Measurements from ENCODE around the gene PGS1.

Gene PGS1

DNA sequence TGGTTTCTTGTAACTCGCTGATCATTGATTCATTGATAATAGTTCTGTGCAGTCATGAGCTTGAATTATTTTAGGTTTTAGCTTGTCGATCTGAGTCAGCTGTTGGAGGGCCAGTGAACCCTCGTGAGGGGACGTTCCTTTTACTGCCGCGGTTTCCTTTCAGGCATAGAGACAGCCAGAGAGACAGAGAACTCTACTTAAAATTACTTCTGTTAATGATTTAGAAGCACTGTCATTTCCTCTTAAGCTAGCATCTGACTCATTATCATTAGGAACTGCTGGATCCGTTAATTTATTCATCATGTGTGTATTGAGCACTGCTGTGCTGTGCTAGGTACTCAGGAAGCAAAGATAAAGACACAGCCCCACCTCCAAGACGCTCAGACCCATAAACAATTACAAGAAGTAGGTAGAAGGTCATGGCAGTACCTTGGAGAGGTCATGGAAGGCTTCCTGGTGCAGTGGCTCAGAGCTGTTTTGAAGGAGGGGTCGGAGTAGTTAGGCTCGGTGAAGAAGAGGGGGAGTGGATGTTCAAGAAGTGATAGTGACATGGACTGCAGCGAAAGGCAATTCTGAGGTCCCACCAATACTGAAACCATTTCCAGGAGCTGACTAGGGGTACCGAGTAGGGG lies 3.3 kb downstream of the PGS1 start:
- Histone ChIP-seq H3K36me3 (ENCODE audit: insufficient read depth, low read depth, low read length) (peaks cover 12% of the 10 kb centered on the region), H3K27me3 (ENCODE audit: insufficient read depth, low read length) (no peaks in the 10 kb centered on the region), H3K4me3 (ENCODE audit: low read length) (peak overlapping the region; percentile 41; the same call in 1 of the 2 replicates), H3K9me3 (ENCODE audit: insufficient read depth, low read depth, low read length) (no peaks in the 10 kb centered on the region), H3K9ac (ENCODE audit: low read depth, low read length) (peak overlapping the region; percentile 5; the same call in 1 of the 2 replicates), H3K27ac (ENCODE audit: low read length) (no peak overlapping the region), H3K4me1 (ENCODE audit: insufficient read depth, low read length) (peaks cover 43% of the 10 kb centered on the region)

DNA sequence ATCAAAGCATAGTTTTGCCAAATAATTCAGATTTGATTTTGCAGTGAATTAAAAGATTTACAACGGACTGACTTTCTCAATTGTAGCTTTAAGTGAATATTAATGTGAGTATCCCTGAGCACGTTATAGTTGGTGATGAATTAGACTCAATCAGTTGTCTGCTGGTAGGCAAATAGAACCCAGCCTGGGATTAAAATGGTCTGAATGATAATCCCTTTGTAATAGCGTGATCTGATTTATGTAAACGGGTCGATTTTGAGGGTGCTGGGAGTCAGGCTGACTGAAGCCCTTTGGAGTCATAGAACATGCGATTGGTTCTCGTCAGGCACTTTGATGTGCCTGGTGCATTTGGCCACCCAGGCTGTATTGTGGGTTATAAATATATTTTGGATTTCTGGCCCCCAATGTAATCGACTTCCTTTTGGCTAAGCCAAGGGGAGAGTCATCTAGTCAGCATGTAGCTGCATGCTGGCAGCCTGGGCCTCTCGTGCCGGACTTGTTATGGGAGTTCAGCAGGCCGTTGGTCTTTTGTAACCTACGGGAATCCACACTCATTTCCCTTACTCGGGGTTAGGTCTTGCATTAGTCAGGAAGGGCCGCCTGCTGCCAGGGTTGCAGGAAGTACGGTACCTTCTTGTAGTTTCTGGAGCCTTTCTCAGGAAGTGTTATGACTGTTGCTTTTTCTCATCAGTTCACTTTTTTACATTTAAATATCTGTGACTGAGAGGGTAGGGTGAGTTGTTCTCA lies 5.4 kb downstream of the PGS1 start:
- H3K9me3 ChIP-seq (ENCODE audit: insufficient read depth, low read depth, low read length): no peaks in the 10 kb centered on the region
- H3K9ac ChIP-seq (ENCODE audit: low read depth, low read length): no peak overlapping the region
- H3K27ac ChIP-seq (ENCODE audit: low read length): no peak overlapping the region
- no peaks in the 10 kb centered on the region for H3K27me3 ChIP-seq (ENCODE audit: insufficient read depth, low read length)
- peaks cover 15% of the 10 kb centered on the region for H3K36me3 ChIP-seq (ENCODE audit: insufficient read depth, low read depth, low read length)
- peaks cover 48% of the 10 kb centered on the region for H3K4me1 ChIP-seq (ENCODE audit: insufficient read depth, low read length)
- no peak overlapping the region for H3K4me3 ChIP-seq (ENCODE audit: low read length)

DNA sequence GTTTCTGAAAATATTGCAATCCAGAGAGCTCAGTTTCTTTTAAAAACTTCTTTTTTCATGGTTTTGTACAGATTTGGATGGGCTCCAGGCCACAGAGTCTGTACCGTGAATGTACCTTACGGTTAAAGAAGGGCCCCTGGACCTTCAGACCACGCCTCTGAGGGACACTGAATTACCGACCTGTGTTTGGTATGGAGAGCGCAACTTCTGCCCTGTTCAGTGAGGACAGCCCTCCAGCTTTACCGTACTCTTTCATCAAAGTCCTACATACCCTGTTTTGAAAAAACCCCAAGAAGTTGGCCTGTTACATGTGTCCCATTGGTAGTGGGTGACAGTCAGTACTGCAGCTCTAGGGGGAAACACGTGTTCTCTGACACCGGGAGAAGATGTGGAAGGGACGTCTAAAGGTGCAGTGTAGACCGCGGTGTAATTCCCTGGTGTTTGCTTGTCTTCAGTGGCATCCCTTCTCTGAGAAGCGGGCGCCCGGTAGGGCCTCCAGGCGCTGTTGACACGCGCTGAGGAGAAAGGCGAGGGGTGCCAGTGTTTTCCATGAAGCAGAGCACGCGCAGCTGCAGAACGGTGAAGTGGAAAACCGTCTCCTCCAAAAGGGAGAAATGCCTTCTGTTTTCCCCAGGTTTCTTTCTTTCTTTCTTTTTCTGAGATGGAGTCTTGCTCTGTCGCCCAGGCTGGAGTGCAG lies 6.2 kb downstream of the PGS1 start:
- Histone ChIP-seq H3K4me1 (ENCODE audit: insufficient read depth, low read length) (peaks cover 46% of the 10 kb centered on the region), H3K27me3 (ENCODE audit: insufficient read depth, low read length) (no peaks in the 10 kb centered on the region), H3K36me3 (ENCODE audit: insufficient read depth, low read depth, low read length) (peaks cover 15% of the 10 kb centered on the region), H3K27ac (ENCODE audit: low read length) (no peak overlapping the region), H3K4me3 (ENCODE audit: low read length) (no peak overlapping the region), H3K9me3 (ENCODE audit: insufficient read depth, low read depth, low read length) (no peaks in the 10 kb centered on the region), H3K9ac (ENCODE audit: low read depth, low read length) (no peak overlapping the region)

- peaks cover 31% of the 10 kb centered on the region for H3K4me1 ChIP-seq (ENCODE audit: insufficient read depth, low read length)
- H3K36me3 ChIP-seq (ENCODE audit: insufficient read depth, low read depth, low read length): peaks cover 19% of the 10 kb centered on the region; the same call in 1 of the 2 replicates
- no peak overlapping the region for H3K27ac ChIP-seq (ENCODE audit: low read length)
- H3K9ac ChIP-seq (ENCODE audit: low read depth, low read length): no peak overlapping the region
- H3K4me3 ChIP-seq (ENCODE audit: low read length): no peak overlapping the region
- no peaks in the 10 kb centered on the region for H3K9me3 ChIP-seq (ENCODE audit: insufficient read depth, low read depth, low read length)
- no peaks in the 10 kb centered on the region for H3K27me3 ChIP-seq (ENCODE audit: insufficient read depth, low read length)
These were observed 9.8 kb downstream of the PGS1 start for GRCh38 chr17:78387977-78388941.

DNA sequence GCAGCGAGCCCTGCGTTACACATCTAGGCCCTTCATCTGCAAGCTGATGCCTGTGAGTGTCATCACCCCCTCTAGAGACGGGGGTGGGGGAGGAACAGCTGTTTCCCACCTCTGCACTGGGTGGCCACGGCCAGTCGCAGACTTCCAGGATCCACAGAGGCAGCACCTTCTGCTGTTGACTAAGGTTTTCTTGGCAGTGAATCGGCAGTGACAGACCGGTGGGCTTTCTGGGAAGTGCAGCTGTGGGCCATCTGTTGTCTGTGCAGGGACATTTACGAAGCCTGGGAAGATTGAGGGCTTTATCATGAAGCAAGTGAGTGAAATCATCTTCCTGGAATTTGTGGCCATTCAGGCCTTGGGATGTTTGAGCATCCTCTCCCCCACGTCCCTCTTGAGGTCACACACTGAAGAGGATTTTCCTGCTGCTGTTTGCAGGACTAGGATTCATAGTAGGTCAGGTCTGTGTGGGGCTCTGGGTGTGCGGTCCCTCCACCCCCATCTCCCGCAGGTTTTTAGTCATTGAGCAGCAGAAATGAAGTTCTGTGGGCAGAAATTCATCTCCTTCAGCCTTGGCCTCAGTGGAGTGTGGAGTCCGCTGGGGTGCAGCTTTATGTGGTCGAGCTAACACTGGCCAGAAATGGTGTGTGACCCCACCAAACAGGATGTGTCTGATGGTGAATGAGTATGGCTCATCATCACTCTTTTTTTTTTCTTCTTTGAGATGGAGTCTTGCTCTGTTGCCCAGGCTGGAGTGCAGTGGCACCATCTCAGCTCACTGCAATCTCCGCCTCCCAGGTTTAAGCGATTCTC lies 12.0 kb downstream of the PGS1 start:
- Histone ChIP-seq H3K4me3 (ENCODE audit: low read length) (no peak overlapping the region), H3K4me1 (ENCODE audit: insufficient read depth, low read length) (peaks cover 20% of the 10 kb centered on the region), H3K9me3 (ENCODE audit: insufficient read depth, low read depth, low read length) (no peaks in the 10 kb centered on the region), H3K36me3 (ENCODE audit: insufficient read depth, low read depth, low read length) (peaks cover 28% of the 10 kb centered on the region; the same call in 1 of the 2 replicates), H3K27me3 (ENCODE audit: insufficient read depth, low read length) (no peaks in the 10 kb centered on the region), H3K9ac (ENCODE audit: low read depth, low read length) (no peak overlapping the region), H3K27ac (ENCODE audit: low read length) (no peak overlapping the region)

GRCh38 chr17:78391051-78391431 lies 12.6 kb downstream of the PGS1 start:
- Histone ChIP-seq H3K9ac (ENCODE audit: low read depth, low read length) (no peak overlapping the region), H3K9me3 (ENCODE audit: insufficient read depth, low read depth, low read length) (no peaks in the 10 kb centered on the region), H3K4me3 (ENCODE audit: low read length) (no peak overlapping the region), H3K27ac (ENCODE audit: low read length) (no peak overlapping the region), H3K36me3 (ENCODE audit: insufficient read depth, low read depth, low read length) (peaks cover 33% of the 10 kb centered on the region; the same call in 1 of the 2 replicates), H3K4me1 (ENCODE audit: insufficient read depth, low read length) (peaks cover 14% of the 10 kb centered on the region), H3K27me3 (ENCODE audit: insufficient read depth, low read length) (no peaks in the 10 kb centered on the region)

GRCh38 chr17:78391843-78392242 lies 13.4 kb downstream of the PGS1 start:
- Histone ChIP-seq H3K9me3 (ENCODE audit: insufficient read depth, low read depth, low read length) (no peaks in the 10 kb centered on the region), H3K27ac (ENCODE audit: low read length) (peak overlapping the region; percentile 43), H3K9ac (ENCODE audit: low read depth, low read length) (no peak overlapping the region), H3K36me3 (ENCODE audit: insufficient read depth, low read depth, low read length) (peaks cover 41% of the 10 kb centered on the region), H3K27me3 (ENCODE audit: insufficient read depth, low read length) (no peaks in the 10 kb centered on the region), H3K4me1 (ENCODE audit: insufficient read depth, low read length) (peaks cover 11% of the 10 kb centered on the region), H3K4me3 (ENCODE audit: low read length) (no peak overlapping the region)

DNA sequence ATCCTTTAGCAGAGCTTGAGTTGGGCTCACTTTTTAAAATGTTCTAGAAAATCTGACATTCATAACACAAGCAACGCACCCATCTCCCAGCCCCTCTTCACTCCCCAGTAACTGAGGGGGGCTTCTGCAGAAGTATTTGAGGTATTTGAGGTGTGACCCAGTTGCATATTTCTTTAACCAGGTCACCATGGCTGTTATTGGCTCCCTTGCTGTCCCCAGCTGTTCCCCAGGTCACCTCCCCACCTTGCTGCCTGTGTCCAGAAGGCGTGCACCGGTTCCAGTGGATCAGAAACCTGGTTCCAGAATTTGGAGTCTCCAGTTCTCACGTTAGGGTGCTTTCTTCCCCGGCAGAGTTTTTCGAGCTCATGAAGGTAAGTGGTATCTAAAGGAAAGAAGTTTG lies 13.8 kb downstream of the PGS1 start:
- Histone ChIP-seq H3K36me3 (ENCODE audit: insufficient read depth, low read depth, low read length) (peaks cover 44% of the 10 kb centered on the region), H3K4me1 (ENCODE audit: insufficient read depth, low read length) (peaks cover 11% of the 10 kb centered on the region), H3K27ac (ENCODE audit: low read length) (peak overlapping the region; percentile 43)

GRCh38 chr17:78393575-78393974 lies 15.1 kb downstream of the PGS1 start:
- Histone ChIP-seq H3K4me3 (ENCODE audit: low read length) (no peak overlapping the region), H3K36me3 (ENCODE audit: insufficient read depth, low read depth, low read length) (peaks cover 55% of the 10 kb centered on the region), H3K9me3 (ENCODE audit: insufficient read depth, low read depth, low read length) (no peaks in the 10 kb centered on the region), H3K9ac (ENCODE audit: low read depth, low read length) (no peak overlapping the region), H3K27me3 (ENCODE audit: insufficient read depth, low read length) (no peaks in the 10 kb centered on the region), H3K4me1 (ENCODE audit: insufficient read depth, low read length) (peaks cover 9% of the 10 kb centered on the region), H3K27ac (ENCODE audit: low read length) (no peak overlapping the region)

More for the DNA sequence above, 13.8 kb downstream of the PGS1 start:
- Histone ChIP-seq H3K4me3 (ENCODE audit: low read length) (no peak overlapping the region), H3K27me3 (ENCODE audit: insufficient read depth, low read length) (no peaks in the 10 kb centered on the region), H3K9ac (ENCODE audit: low read depth, low read length) (no peak overlapping the region), H3K9me3 (ENCODE audit: insufficient read depth, low read depth, low read length) (no peaks in the 10 kb centered on the region)

DNA sequence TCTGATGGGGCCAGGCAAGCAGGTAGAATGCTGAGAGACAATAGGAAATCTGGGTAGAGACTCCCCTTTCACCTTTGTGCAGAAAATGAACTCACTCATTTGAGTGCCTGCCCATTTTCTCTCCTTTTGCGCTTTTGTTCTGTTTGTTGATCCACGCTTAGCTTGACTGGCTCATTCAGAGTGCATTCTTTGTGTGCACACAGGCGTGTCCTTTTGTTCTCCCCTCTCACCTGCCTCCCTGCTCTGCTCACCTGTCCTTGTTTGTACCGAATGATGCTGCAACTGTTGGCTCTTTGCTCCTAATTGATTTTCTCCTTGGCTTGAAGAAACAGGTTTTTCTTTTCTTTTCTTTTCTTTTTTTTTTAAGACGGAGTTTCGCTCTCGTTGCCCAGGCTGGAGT lies 15.8 kb downstream of the PGS1 start:
- no peaks in the 10 kb centered on the region for H3K9me3 ChIP-seq (ENCODE audit: insufficient read depth, low read depth, low read length)
- H3K4me3 ChIP-seq (ENCODE audit: low read length): no peak overlapping the region
- no peak overlapping the region for H3K9ac ChIP-seq (ENCODE audit: low read depth, low read length)
- peaks cover 59% of the 10 kb centered on the region for H3K36me3 ChIP-seq (ENCODE audit: insufficient read depth, low read depth, low read length)
- H3K27ac ChIP-seq (ENCODE audit: low read length): no peak overlapping the region
- peaks cover 7% of the 10 kb centered on the region for H3K4me1 ChIP-seq (ENCODE audit: insufficient read depth, low read length)
- H3K27me3 ChIP-seq (ENCODE audit: insufficient read depth, low read length): no peaks in the 10 kb centered on the region
